GM23338 (cell line): ENCODE data around the gene NHSL1. TPM values are rescaled to one million over a fixed set of nuclear protein-coding genes. Genes with fewer than 3 reads are reported as not detected.

Experiments used
- CREB1 ChIP-seq: fragments of 250-450 bp; sonication (Bioruptor Pico); IDR thresholded peaks from 2 replicates; pipeline ENCODE4 v1.5.0; 2020; ENCODE audit warnings: low read depth, mild to moderate bottlenecking, moderate library complexity
- ZNF331 ChIP-seq: fragments of 250-450 bp; sonication (Bioruptor Pico); IDR thresholded peaks from 2 replicates; pipeline ENCODE4 v1.5.0; 2020; ENCODE audit warnings: low read depth, mild to moderate bottlenecking, moderate library complexity
- polyA plus RNA-seq: library from polyadenylated mRNA; unstranded; fragments of >200 nt; fragmentation: Nextera tagmentation; extraction: Ambion mirVana; gene quantifications from 2 replicates; pipeline ENCODE4 v1.2.1, GENCODE V29; 2016
- total RNA-seq: library from RNA; depleted of rRNA; stranded (reverse); fragments of >200 nt; shearing (Covaris generic); gene quantifications from 2 replicates; pipeline ENCODE4 v1.2.3, GENCODE V29; 2014
- TF ChIP-seq, protein P1 (sequence below): fragments of 250-450 bp; sonication (Bioruptor Pico); IDR thresholded peaks from 2 replicates; pipeline ENCODE4 v1.5.0; 2020; ENCODE audit warnings: mild to moderate bottlenecking, moderate library complexity
- TF ChIP-seq, protein P2 (sequence below): IDR thresholded peaks from one replicate; pipeline ENCODE4 v1.6.1; 2018; ENCODE audit warnings: antibody characterized with exemption; ENCODE audit not compliant: unreplicated experiment
- TF ChIP-seq, protein P3 (sequence below): IDR thresholded peaks from 2 replicates; pipeline ENCODE4 v1.6.1; 2016; ENCODE audit warnings: antibody characterized with exemption

NHSL1 gene
- total and polyA plus RNA-seq, 2 experiments from 2014 or later: 11.2 to 24.5 TPM

DNA sequence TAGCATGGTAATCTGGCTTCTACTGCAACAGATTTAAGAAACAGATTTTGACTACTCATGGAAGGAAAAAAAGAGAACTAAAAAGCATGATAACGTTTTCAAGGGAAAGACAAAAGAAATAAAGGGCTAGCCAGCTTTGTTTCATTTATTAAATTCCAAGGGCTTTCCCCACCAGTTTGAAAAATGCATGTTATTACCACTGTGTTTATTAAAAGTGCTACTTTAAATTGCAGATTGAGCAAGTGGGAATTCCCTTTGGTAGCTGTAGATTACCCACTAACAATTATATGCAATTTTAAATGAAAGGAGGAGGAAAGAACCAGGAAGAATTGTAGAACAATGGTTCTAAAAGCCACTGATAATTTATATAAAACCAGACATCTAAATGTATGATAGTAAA lies 40.6 kb upstream of the NHSL1 start (continued):
- TF ChIP-seq, protein P1, sequence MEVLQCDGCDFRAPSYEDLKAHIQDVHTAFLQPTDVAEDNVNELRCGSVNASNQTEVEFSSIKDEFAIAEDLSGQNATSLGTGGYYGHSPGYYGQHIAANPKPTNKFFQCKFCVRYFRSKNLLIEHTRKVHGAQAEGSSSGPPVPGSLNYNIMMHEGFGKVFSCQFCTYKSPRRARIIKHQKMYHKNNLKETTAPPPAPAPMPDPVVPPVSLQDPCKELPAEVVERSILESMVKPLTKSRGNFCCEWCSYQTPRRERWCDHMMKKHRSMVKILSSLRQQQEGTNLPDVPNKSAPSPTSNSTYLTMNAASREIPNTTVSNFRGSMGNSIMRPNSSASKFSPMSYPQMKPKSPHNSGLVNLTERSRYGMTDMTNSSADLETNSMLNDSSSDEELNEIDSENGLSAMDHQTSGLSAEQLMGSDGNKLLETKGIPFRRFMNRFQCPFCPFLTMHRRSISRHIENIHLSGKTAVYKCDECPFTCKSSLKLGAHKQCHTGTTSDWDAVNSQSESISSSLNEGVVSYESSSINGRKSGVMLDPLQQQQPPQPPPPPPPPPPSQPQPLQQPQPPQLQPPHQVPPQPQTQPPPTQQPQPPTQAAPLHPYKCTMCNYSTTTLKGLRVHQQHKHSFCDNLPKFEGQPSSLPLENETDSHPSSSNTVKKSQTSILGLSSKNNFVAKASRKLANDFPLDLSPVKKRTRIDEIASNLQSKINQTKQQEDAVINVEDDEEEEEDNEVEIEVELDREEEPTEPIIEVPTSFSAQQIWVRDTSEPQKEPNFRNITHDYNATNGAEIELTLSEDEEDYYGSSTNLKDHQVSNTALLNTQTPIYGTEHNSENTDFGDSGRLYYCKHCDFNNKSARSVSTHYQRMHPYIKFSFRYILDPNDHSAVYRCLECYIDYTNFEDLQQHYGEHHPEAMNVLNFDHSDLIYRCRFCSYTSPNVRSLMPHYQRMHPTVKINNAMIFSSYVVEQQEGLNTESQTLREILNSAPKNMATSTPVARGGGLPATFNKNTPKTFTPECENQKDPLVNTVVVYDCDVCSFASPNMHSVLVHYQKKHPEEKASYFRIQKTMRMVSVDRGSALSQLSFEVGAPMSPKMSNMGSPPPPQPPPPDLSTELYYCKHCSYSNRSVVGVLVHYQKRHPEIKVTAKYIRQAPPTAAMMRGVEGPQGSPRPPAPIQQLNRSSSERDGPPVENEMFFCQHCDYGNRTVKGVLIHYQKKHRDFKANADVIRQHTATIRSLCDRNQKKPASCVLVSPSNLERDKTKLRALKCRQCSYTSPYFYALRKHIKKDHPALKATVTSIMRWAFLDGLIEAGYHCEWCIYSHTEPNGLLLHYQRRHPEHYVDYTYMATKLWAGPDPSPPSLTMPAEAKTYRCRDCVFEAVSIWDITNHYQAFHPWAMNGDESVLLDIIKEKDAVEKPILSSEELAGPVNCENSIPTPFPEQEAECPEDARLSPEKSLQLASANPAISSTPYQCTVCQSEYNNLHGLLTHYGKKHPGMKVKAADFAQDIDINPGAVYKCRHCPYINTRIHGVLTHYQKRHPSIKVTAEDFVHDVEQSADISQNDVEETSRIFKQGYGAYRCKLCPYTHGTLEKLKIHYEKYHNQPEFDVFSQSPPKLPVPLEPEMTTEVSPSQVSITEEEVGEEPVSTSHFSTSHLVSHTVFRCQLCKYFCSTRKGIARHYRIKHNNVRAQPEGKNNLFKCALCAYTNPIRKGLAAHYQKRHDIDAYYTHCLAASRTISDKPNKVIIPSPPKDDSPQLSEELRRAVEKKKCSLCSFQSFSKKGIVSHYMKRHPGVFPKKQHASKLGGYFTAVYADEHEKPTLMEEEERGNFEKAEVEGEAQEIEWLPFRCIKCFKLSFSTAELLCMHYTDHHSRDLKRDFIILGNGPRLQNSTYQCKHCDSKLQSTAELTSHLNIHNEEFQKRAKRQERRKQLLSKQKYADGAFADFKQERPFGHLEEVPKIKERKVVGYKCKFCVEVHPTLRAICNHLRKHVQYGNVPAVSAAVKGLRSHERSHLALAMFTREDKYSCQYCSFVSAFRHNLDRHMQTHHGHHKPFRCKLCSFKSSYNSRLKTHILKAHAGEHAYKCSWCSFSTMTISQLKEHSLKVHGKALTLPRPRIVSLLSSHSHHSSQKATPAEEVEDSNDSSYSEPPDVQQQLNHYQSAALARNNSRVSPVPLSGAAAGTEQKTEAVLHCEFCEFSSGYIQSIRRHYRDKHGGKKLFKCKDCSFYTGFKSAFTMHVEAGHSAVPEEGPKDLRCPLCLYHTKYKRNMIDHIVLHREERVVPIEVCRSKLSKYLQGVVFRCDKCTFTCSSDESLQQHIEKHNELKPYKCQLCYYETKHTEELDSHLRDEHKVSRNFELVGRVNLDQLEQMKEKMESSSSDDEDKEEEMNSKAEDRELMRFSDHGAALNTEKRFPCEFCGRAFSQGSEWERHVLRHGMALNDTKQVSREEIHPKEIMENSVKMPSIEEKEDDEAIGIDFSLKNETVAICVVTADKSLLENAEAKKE: no peak
- no peak for TF ChIP-seq CREB1
- TF ChIP-seq, protein P2, sequence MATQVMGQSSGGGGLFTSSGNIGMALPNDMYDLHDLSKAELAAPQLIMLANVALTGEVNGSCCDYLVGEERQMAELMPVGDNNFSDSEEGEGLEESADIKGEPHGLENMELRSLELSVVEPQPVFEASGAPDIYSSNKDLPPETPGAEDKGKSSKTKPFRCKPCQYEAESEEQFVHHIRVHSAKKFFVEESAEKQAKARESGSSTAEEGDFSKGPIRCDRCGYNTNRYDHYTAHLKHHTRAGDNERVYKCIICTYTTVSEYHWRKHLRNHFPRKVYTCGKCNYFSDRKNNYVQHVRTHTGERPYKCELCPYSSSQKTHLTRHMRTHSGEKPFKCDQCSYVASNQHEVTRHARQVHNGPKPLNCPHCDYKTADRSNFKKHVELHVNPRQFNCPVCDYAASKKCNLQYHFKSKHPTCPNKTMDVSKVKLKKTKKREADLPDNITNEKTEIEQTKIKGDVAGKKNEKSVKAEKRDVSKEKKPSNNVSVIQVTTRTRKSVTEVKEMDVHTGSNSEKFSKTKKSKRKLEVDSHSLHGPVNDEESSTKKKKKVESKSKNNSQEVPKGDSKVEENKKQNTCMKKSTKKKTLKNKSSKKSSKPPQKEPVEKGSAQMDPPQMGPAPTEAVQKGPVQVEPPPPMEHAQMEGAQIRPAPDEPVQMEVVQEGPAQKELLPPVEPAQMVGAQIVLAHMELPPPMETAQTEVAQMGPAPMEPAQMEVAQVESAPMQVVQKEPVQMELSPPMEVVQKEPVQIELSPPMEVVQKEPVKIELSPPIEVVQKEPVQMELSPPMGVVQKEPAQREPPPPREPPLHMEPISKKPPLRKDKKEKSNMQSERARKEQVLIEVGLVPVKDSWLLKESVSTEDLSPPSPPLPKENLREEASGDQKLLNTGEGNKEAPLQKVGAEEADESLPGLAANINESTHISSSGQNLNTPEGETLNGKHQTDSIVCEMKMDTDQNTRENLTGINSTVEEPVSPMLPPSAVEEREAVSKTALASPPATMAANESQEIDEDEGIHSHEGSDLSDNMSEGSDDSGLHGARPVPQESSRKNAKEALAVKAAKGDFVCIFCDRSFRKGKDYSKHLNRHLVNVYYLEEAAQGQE: no peak
- TF ChIP-seq ZNF331: no peak
- TF ChIP-seq, protein P3, sequence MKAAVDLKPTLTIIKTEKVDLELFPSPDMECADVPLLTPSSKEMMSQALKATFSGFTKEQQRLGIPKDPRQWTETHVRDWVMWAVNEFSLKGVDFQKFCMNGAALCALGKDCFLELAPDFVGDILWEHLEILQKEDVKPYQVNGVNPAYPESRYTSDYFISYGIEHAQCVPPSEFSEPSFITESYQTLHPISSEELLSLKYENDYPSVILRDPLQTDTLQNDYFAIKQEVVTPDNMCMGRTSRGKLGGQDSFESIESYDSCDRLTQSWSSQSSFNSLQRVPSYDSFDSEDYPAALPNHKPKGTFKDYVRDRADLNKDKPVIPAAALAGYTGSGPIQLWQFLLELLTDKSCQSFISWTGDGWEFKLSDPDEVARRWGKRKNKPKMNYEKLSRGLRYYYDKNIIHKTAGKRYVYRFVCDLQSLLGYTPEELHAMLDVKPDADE: no peak
